ENCODE data around the gene FBXL13. TPM values are rescaled to one million over a fixed set of nuclear protein-coding genes. Genes with fewer than 3 reads are reported as not detected.

FBXL13 gene
- total and polyA plus RNA-seq, 2 of the 8 experiments (the other 6 are each of a cell fraction or from before 2014, with no cell fraction given) = 1.2 to 2.8 TPM

DNA sequence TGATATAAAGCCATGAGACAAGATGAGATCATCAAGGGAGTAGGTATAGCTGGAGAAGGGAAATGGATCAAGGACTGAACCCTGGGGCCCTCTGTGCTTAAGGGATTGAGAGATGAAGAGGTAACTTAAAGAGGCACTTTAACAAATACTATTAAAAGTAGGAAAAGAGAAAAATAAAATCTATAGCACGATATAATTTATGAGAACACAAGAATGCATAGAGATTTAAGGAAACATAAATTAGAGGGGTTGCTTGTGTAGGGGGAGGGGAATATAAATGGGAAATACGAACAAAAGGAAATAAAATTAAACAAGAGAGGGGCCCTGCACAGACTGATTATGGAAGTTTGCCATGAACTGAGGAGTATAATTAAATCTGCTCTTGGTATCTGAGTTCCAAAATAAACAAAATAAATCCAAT is 177.4 kb downstream of the FBXL13 start:
- Histone ChIP-seq H2BK5ac (ENCODE audit: low read depth, low read length) (no peak overlapping the region), H4K91ac (replicated peaks; ENCODE audit: insufficient read length, low read length) (no peak overlapping the region), H3K9me3 (ENCODE audit: insufficient read depth in 2 of 2, low read depth in 1 of 2, low read length in 1 of 2) (no peaks in the 10 kb centered on the region), H3K79me1 (ENCODE audit: low read depth, low read length) (no peaks in the 10 kb centered on the region), H2BK12ac (ENCODE audit: low read depth, low read length) (no peak overlapping the region), H3K4me2 (ENCODE audit: insufficient read depth in 1 of 2, low read depth in 2 of 2, low read length in 2 of 2) (no peak overlapping the region), H3K9ac (replicated peaks in 1 of 4; ENCODE audit: extremely low read depth in 1 of 4, low read depth in 3 of 4, low read length in 3 of 4) (no peak overlapping the region), H3K4me3 (ENCODE audit: extremely low read depth in 1 of 4, insufficient read depth in 2 of 4, low read depth in 3 of 4, low read length in 4 of 4) (no peak overlapping the region), H3K4me1 (replicated peaks in 1 of 4; ENCODE audit: control insufficient read depth in 3 of 4, insufficient read depth in 4 of 4, low read length in 3 of 4) (no peaks in the 10 kb centered on the region), H3K23ac (ENCODE audit: insufficient read length) (no peak overlapping the region), H3K23me2 (ENCODE audit: low read depth, low read length) (no peaks in the 10 kb centered on the region), H3K36me3 (ENCODE audit: control insufficient read depth in 2 of 4, insufficient read depth in 4 of 4, low read length in 3 of 4) (no peaks in the 10 kb centered on the region), H3K79me2 (ENCODE audit: control insufficient read depth in 1 of 2, insufficient read depth in 2 of 2, low read length in 2 of 2) (no peaks in the 10 kb centered on the region), H3K14ac (ENCODE audit: insufficient read length) (no peak overlapping the region), H3K18ac (ENCODE audit: extremely low read depth, low read length) (no peak overlapping the region), H2AK5ac (ENCODE audit: low read depth, low read length) (no peak overlapping the region), H2BK20ac (ENCODE audit: low read length) (no peak overlapping the region), H3K27ac (ENCODE audit: low read depth, low read length) (no peak overlapping the region), H2AFZ (ENCODE audit: low read length) (no peak overlapping the region), H3K56ac (replicated peaks; ENCODE audit: insufficient read length, low read depth, low read length) (no peak overlapping the region), H3K27me3 (replicated peaks in 1 of 4; ENCODE audit: control insufficient read depth in 3 of 4, extremely low read depth in 1 of 4, insufficient read depth in 3 of 4, low read length in 3 of 4) (no peaks in the 10 kb centered on the region; a peak in 1 of 7 replicates), H4K8ac (ENCODE audit: extremely low read depth, insufficient read depth, low read length) (no peak overlapping the region), H2BK120ac (replicated peaks; ENCODE audit: low read depth, low read length) (no peak overlapping the region), H2BK15ac (ENCODE audit: low read length) (no peak overlapping the region), H4K5ac (ENCODE audit: insufficient read length, low read depth, low read length) (no peak overlapping the region), H3K4ac (replicated peaks; ENCODE audit: insufficient read length, low read depth, low read length) (no peak overlapping the region), H4K20me1 (replicated peaks in 1 of 2; ENCODE audit: control insufficient read depth in 1 of 2, insufficient read depth in 2 of 2, low read length in 2 of 2) (no peaks in the 10 kb centered on the region)
- FAIRE-seq (no peak), DNase-seq (ENCODE audit: low read depth in 1 of 2, low spot score in 2 of 2) (no peak)
- ChIA-PET POLR2A (ENCODE audit: partially characterized antibody) (no interaction called here), CTCF (ENCODE audit: partially characterized antibody) (no interaction called here)
- WGBS, 2 experiments (ENCODE audit: extremely low coverage in 1 of 2, insufficient coverage in 1 of 2, insufficient read length in 1 of 2, insufficient replicate concordance in 2 of 2, low coverage in 1 of 2, low lambda C conversion rate in 2 of 2, missing lambda C conversion rate in 1 of 2) = 89% methylated on average over 2 of the region's 2 CpGs; no CpG with 5 or more reads in 1 of the 2 experiments
- TF ChIP-seq JUN (IDR thresholded peaks at IDR 0.05; ENCODE audit: low read depth, low read length) (no peak), CBX8 (IDR thresholded peaks at IDR 0.05; ENCODE audit: borderline replicate concordance, low read depth, low read length) (no peak), CREB1 (IDR thresholded peaks at IDR 0.05) (no peak), EZH2 (IDR thresholded peaks at IDR 0.05; ENCODE audit: low read depth, low read length, severe bottlenecking) (no peak), RAD21 (IDR thresholded peaks at IDR 0.05 in 1 of 2, conservative IDR thresholded peaks at IDR 0.05 in 1 of 2; ENCODE audit: low read depth in 2 of 2, low read length in 2 of 2) (no peak), PHF8 (conservative IDR thresholded peaks at IDR 0.05; ENCODE audit: low read depth, low read length) (no peak), FOSL1 (IDR thresholded peaks at IDR 0.05; ENCODE audit: insufficient read depth, low read depth, low read length) (no peak), YY1 (IDR thresholded peaks at IDR 0.05; ENCODE audit: low read depth, low read length) (no peak)

All from H1 (cell line).